Neural progenitor cell (in vitro differentiated cells): Measurements from ENCODE around the gene RAPGEF6.

Experiments
- EZH2 ChIP-seq: fragments of 200-600 bp; sonication (generic); IDR thresholded peaks from 2 replicates; pipeline ENCODE4 v1.6.1; 2017; ENCODE audit warnings: antibody characterized with exemption, mild to moderate bottlenecking, moderate library complexity
- TF ChIP-seq, protein P1 (sequence below): fragments of 200-600 bp; sonication (generic); IDR thresholded peaks from 2 replicates; pipeline ENCODE4 v1.5.1; 2017; ENCODE audit warnings: antibody characterized with exemption, mild to moderate bottlenecking

DNA sequence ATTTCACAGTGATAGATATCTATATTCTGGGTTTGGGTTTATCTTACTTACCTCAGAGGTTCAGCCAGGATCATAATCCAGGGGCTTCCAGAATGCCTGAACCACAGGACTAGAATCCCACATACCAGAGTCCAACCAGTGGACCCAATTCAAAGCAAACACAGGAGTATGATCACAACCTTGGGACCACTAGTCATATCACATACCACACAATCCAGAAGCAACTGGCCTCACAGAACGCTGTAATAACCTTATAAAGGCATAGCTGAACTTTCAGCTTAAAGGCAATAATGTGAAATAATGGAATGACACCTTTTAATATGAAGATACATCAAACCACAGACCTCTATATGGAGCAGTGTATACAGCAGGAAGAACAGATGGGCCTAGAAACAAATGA lies 25.3 kb downstream of the RAPGEF6 start:
- TF ChIP-seq, protein P1, sequence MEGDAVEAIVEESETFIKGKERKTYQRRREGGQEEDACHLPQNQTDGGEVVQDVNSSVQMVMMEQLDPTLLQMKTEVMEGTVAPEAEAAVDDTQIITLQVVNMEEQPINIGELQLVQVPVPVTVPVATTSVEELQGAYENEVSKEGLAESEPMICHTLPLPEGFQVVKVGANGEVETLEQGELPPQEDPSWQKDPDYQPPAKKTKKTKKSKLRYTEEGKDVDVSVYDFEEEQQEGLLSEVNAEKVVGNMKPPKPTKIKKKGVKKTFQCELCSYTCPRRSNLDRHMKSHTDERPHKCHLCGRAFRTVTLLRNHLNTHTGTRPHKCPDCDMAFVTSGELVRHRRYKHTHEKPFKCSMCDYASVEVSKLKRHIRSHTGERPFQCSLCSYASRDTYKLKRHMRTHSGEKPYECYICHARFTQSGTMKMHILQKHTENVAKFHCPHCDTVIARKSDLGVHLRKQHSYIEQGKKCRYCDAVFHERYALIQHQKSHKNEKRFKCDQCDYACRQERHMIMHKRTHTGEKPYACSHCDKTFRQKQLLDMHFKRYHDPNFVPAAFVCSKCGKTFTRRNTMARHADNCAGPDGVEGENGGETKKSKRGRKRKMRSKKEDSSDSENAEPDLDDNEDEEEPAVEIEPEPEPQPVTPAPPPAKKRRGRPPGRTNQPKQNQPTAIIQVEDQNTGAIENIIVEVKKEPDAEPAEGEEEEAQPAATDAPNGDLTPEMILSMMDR, result no peak
- no peak for TF ChIP-seq EZH2
